Stimulated activated CD8-positive, alpha-beta memory T cell treated with anti-CD3 and anti-CD28 coated beads, Interleukin-15, amount 100 ng/mL, for 24 hours (primary cell): ENCODE results near the gene CALN1.

Experiments
- DNase-seq: peaks from one replicate; pipeline ENCODE4 v3.0.0-alpha.2; 2020; ENCODE audit warnings: low read depth

CALN1 gene

GRCh38 chr7:72038022-72038732 lies 374.0 kb downstream of the CALN1 start:
- no peak for DNase-seq

GRCh38 chr7:72037516-72037915 lies 374.6 kb downstream of the CALN1 start:
- DNase-seq, result no peak

- no peak for DNase-seq
These were observed 376.9 kb downstream of the CALN1 start for GRCh38 chr7:72035266-72035665.

- no peak for DNase-seq
These were observed 379.2 kb downstream of the CALN1 start for GRCh38 chr7:72032934-72033333.

- no peak for DNase-seq
These were observed 381.0 kb downstream of the CALN1 start for GRCh38 chr7:72030994-72031667.

GRCh38 chr7:72028267-72028666 lies 383.9 kb downstream of the CALN1 start:
- no peak for DNase-seq

GRCh38 chr7:72025381-72025960 lies 386.7 kb downstream of the CALN1 start:
- DNase-seq, result no peak

- DNase-seq, result no peak
These were observed 388.2 kb downstream of the CALN1 start for GRCh38 chr7:72023926-72024325.

GRCh38 chr7:72021716-72022115 lies 390.4 kb downstream of the CALN1 start:
- DNase-seq, result no peak

- no peak for DNase-seq
These were observed 391.8 kb downstream of the CALN1 start for GRCh38 chr7:72020311-72020710.

GRCh38 chr7:72019436-72019835 lies 392.7 kb downstream of the CALN1 start:
- no peak for DNase-seq

- no peak for DNase-seq
These were observed 394.4 kb downstream of the CALN1 start for GRCh38 chr7:72017756-72018155.

GRCh38 chr7:72016574-72016973 lies 395.6 kb downstream of the CALN1 start:
- DNase-seq, result no peak

GRCh38 chr7:72015136-72015535 lies 397.0 kb downstream of the CALN1 start:
- DNase-seq, result no peak

- DNase-seq, result no peak
These were observed 405.1 kb downstream of the CALN1 start for GRCh38 chr7:72007018-72007417.

GRCh38 chr7:72003236-72003635 lies 408.9 kb downstream of the CALN1 start:
- DNase-seq, result no peak

GRCh38 chr7:71996141-71996540 lies 416.0 kb downstream of the CALN1 start:
- no peak for DNase-seq

GRCh38 chr7:71995111-71995510 lies 417.0 kb downstream of the CALN1 start:
- no peak for DNase-seq

- DNase-seq, result no peak
These were observed 420.6 kb downstream of the CALN1 start for GRCh38 chr7:71991586-71991985.

- DNase-seq, result no peak
These were observed 422.0 kb downstream of the CALN1 start for GRCh38 chr7:71990138-71990462.

GRCh38 chr7:71988201-71988600 lies 423.9 kb downstream of the CALN1 start:
- no peak for DNase-seq

- DNase-seq, result no peak
These were observed 424.9 kb downstream of the CALN1 start for GRCh38 chr7:71987200-71987767.

GRCh38 chr7:71984348-71984747 lies 427.8 kb downstream of the CALN1 start:
- DNase-seq, result no peak
